A549 (cell line): ENCODE results near the gene MCTP2.

Experiments used
- CTCF ChIP-seq: fragments of >200 bp; sonication (Bioruptor Twin); formaldehyde crosslinking; IDR thresholded peaks from 3 replicates; pipeline ENCODE4 v1.5.1; 2016
- EP300 ChIP-seq, 2 experiments: fragments of >200 bp; sonication (Bioruptor Twin); formaldehyde crosslinking; IDR thresholded peaks; 2 replicates in 1 of 2; 3 replicates in 1 of 2; pipeline ENCODE4 v1.6.1; 2016 to 2017
- KDM5A ChIP-seq: fragments of 200-600 bp; sonication (generic); IDR thresholded peaks from 2 replicates; pipeline ENCODE4 v1.6.1; 2016; ENCODE audit warnings: antibody characterized with exemption, mild to moderate bottlenecking
- PHF8 ChIP-seq: fragments of 200-600 bp; sonication (generic); IDR thresholded peaks from 2 replicates; pipeline ENCODE4 v1.6.1; 2016; ENCODE audit warnings: low read depth, mild to moderate bottlenecking, antibody characterized with exemption, moderate library complexity, borderline replicate concordance
- POLR2A ChIP-seq: IDR thresholded peaks from 2 replicates; pipeline ENCODE4 v1.6.1; 2012; ENCODE audit warnings: mild to moderate bottlenecking, low read length
- REST ChIP-seq: fragments of 200-600 bp; sonication (generic); IDR thresholded peaks from 2 replicates; pipeline ENCODE4 v1.6.1; 2016; ENCODE audit warnings: antibody characterized with exemption, mild to moderate bottlenecking, moderate library complexity
- SMC3 ChIP-seq: fragments of >200 bp; sonication (Bioruptor Twin); formaldehyde crosslinking; IDR thresholded peaks from 3 replicates; pipeline ENCODE4 v1.6.1; 2018; ENCODE audit warnings: inconsistent platforms
- TF ChIP-seq, protein P1 (sequence below): fragments of 250-450 bp; sonication (Bioruptor Pico); IDR thresholded peaks from 2 replicates; pipeline ENCODE4 v1.5.0; 2021; ENCODE audit warnings: mild to moderate bottlenecking, moderate library complexity, borderline replicate concordance
- TF ChIP-seq, protein P2 (sequence below): IDR thresholded peaks from 2 replicates; pipeline ENCODE4 v1.6.1; 2012

GRCh38 chr15:94353488-94353820 lies 122.1 kb downstream of the MCTP2 start:
- TF ChIP-seq, protein P1, sequence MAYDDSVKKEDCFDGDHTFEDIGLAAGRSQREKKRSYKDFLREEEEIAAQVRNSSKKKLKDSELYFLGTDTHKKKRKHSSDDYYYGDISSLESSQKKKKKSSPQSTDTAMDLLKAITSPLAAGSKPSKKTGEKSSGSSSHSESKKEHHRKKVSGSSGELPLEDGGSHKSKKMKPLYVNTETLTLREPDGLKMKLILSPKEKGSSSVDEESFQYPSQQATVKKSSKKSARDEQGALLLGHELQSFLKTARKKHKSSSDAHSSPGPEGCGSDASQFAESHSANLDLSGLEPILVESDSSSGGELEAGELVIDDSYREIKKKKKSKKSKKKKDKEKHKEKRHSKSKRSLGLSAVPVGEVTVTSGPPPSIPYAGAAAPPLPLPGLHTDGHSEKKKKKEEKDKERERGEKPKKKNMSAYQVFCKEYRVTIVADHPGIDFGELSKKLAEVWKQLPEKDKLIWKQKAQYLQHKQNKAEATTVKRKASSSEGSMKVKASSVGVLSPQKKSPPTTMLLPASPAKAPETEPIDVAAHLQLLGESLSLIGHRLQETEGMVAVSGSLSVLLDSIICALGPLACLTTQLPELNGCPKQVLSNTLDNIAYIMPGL (CRISPR knock-in tag) = no peak
- no peak for TF ChIP-seq CTCF
- no peak for TF ChIP-seq REST
- TF ChIP-seq SMC3 = no peak
- TF ChIP-seq, protein P2, sequence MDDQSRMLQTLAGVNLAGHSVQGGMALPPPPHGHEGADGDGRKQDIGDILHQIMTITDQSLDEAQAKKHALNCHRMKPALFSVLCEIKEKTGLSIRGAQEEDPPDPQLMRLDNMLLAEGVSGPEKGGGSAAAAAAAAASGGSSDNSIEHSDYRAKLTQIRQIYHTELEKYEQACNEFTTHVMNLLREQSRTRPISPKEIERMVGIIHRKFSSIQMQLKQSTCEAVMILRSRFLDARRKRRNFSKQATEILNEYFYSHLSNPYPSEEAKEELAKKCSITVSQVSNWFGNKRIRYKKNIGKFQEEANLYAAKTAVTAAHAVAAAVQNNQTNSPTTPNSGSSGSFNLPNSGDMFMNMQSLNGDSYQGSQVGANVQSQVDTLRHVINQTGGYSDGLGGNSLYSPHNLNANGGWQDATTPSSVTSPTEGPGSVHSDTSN = no peak
- TF ChIP-seq POLR2A = no peak
- no peak for TF ChIP-seq EP300 (IDR thresholded peaks at IDR 0.05)
- TF ChIP-seq PHF8 = no peak
- no peak for TF ChIP-seq KDM5A
